ENCODE data around the gene DCUN1D1. TPM values are rescaled to one million over a fixed set of nuclear protein-coding genes. Genes with fewer than 3 reads are reported as not detected.

DCUN1D1 gene
- total RNA-seq, 2 experiments from 2014 or later: 60.2 to 63.1 TPM

DNA sequence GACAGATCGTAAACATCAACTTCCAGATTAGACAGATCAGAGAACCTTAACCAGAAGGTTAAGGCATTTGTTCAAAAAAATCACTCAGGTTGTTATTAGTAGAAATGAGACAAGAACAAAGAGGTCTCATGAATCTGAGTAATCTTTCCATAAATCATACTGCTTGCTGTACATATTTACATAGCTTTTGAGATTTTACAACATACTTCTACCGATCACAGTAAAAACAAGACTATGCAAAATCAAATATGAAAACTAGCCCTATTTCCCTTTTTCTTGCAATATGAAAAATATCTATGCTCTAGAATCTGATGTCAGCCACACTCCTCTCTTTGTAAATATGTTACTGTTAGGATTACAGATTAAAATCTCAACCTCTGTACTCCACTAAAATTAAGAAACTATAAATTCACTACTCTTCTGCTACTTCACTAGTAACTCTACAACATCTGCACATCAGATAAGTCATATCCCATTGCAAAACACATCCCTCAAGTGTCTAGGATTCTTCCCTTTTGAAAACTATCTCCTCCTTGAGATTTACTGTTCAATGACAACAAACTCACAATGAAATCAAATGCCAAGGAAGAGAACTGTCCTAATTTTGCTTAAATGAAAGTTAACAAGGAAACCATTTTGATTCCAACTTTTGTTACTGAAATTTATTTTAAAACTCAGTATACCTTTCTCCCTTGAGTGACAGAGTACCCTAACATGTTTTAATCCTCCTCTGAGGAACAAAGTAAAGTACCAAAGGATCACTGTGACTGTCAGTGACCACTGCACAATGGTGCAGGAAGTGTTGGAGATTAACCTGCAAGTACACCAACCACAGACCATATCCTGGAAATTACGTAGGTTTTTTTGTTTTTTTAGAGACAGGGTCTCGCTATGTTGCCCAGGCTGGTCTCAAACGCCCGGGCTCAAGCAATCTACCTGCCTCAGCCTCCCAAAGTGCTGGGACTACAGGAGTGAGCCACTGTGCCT lies 12.8 kb downstream of the DCUN1D1 start:
- DNase-seq: peak; percentile 42
- ChIA-PET CTCF (interaction anchor here (2.3 kb wide), 1 partner anchor 57 kb away, joined by 11 read pairs; no protein-coding TSS in a partner anchor), POLR2A (interaction anchor here (1.1 kb wide), 1 partner anchor 13 kb away, joined by 3 read pairs; no protein-coding TSS in a partner anchor)
- Mint-ChIP-seq H3K9me3 (no peaks in the 10 kb centered on the region), H3K4me1 (peaks cover 60% of the 10 kb centered on the region), H3K27me3 (no peaks in the 10 kb centered on the region), H3K4me3 (peak overlapping the region; percentile 31), H3K27ac (peak overlapping the region; percentile 77), H3K36me3 (ENCODE audit: low read depth) (peaks cover 30% of the 10 kb centered on the region)

DNA sequence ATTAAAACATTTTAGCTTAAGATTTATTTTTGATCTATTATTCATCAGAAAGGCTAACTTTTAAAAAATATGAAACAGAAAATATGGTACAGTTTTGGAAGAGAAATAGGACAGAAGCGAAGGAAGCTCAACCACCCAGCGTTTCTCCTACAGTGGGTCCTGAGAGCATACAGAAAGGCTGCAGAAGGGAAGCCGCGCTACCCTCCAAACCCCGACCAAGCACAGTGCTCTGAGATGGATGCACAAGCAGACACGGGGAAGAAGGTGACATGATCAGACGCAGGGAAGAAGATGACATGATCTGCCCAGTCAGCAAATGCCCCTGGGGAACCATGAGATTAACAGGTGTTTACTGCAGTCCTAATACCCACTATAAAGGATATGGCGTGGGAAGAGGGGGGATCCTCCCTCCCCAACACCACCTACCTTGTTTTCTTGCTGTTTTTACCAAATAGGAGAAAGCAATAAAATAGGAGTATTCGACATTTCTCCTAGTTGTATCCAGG lies 14.4 kb downstream of the DCUN1D1 start:
- H3K9me3 Mint-ChIP-seq: no peaks in the 10 kb centered on the region
- peaks cover 57% of the 10 kb centered on the region for H3K4me1 Mint-ChIP-seq
- peaks cover 31% of the 10 kb centered on the region for H3K36me3 Mint-ChIP-seq (ENCODE audit: low read depth)
- no peak overlapping the region for H3K4me3 Mint-ChIP-seq
- H3K27me3 Mint-ChIP-seq: no peaks in the 10 kb centered on the region
- peak overlapping the region; percentile 44 for H3K27ac Mint-ChIP-seq
- CTCF ChIA-PET: no interaction called here
- POLR2A ChIA-PET: interaction anchor here (1.0 kb wide), 1 partner anchor 19 kb away, joined by 3 read pairs; no protein-coding TSS in a partner anchor
- no peak for DNase-seq

DNA sequence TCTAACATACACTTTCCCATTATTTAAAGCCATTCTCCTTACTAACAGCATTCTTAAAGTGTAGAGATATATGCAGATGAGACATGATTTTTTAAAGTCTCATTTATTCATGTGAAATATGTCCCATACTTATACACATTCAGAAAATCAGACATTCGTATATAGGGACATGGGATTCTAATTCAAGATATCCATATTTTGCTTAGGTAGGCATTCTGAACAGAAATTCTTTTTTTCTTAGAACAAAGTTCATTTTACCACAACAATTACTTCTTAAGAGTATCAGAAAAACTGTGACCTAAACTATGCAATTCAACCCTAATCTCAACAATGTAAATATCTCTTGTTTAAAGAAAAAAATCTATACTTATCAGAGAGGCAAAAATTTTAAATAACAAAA lies 16.2 kb downstream of the DCUN1D1 start:
- Mint-ChIP-seq H3K27me3 (no peaks in the 10 kb centered on the region), H3K9me3 (no peaks in the 10 kb centered on the region), H3K4me3 (no peak overlapping the region), H3K27ac (no peak overlapping the region), H3K4me1 (peaks cover 57% of the 10 kb centered on the region), H3K36me3 (ENCODE audit: low read depth) (peaks cover 35% of the 10 kb centered on the region)
- ChIA-PET CTCF (no interaction called here), POLR2A (no interaction called here)
- no peak for DNase-seq

DNA sequence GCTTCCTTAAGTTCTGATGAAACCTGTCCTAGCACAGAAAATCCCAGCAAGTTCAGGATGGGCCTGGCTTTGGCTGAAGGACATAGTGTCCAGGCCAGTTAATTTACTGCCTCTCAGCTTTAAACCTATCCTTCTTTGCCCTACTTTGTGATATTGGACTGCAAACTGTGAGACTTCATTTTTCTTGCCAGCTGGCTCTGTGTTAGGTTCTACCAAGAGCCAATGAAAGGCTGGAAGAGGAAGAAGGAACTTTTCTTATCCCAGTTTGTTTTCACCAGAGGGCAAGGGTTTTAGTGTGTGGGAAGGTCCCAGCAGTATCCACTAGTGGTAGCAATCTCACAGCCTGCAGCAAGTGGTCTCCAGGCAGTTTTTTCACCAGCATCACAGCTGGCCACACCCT lies 18.2 kb downstream of the DCUN1D1 start:
- Mint-ChIP-seq H3K36me3 (ENCODE audit: low read depth) (peaks cover 41% of the 10 kb centered on the region), H3K4me3 (no peak overlapping the region), H3K4me1 (peaks cover 40% of the 10 kb centered on the region), H3K27me3 (no peaks in the 10 kb centered on the region), H3K27ac (no peak overlapping the region), H3K9me3 (no peaks in the 10 kb centered on the region)
- POLR2A ChIA-PET: interaction anchor here (1.1 kb wide), 1 partner anchor 47 kb away, joined by 3 read pairs; no protein-coding TSS in a partner anchor
- CTCF ChIA-PET: interaction anchor here (0.7 to 1.0 kb wide), 4 partner anchors 10 to 52 kb away, joined by 3 to 5 read pairs (median 3); no protein-coding TSS in a partner anchor
- no peak for DNase-seq

DNA sequence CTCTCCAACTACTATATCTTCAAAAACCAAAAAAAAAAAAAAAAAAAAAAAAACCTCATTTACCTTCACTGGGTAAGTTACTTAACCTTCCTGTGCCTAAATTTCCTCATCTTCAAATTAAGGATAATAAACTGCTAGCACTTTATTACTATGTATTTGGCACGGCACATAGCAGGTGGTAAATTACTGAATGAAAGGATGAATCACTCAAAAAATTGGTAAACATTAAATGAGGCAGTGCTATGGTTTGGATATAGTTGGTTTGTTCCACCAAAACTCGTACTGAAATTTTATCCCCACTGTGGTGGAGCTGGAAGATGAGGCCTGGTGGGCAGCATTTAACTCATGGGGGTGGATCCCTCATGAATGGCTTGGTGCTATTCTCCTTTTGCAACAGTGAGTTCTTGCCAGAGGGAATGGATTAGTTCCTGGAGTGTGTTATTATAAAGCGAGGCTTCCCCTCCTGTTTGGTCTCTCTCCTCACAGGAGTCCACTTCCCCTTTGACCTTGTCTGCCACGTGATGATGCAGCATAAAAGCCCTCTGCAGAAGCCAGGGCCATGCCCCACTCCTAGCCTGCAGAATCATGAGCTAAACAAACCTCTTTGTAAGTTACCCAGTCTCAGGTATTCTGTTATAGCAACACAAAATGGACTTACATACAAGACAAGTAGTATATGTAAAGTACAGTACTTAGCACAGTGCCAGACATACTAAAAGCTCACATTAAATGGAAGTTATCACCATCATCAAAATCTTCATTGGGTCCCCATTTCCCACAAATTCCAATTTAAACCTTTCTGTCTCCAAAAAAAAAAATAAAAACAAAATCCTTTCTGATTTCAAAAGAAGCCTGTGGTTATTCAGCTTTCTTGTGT lies 20.6 kb downstream of the DCUN1D1 start:
- CTCF ChIA-PET: interaction anchor here (0.6 to 1.1 kb wide), 2 partner anchors 50 to 127 kb away, joined by 3 to 4 read pairs; no protein-coding TSS in a partner anchor

DNA sequence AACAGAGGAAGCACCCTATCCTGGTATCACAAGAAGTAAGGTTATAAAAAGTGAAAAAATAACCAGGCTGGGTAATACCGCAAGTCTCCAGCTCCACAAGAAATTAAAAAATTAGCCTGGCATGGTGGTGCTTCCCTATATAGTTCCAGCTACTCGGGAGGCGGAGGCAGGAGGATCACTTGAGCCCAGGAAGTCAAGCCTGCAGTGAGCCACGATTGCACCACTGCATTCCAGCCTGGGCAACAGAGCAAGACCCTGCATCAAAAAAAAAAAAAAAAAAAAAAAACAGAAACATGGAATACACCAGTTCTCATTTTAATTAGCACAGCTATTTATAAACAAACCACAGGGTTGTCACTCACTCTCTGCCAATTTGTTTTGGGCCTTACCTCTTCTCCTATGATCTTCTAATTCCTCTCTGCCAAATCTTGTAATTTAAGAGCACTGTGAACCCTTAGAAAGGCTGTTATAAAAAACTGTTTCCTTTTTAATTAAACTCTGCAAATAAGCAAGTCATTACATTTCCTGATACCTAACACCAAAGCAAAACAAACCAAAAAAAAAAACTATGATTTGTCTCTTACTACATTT lies 22.6 kb downstream of the DCUN1D1 start:
- peaks cover 16% of the 10 kb centered on the region for H3K4me1 Mint-ChIP-seq
- H3K27ac Mint-ChIP-seq: no peak overlapping the region
- H3K9me3 Mint-ChIP-seq: no peaks in the 10 kb centered on the region
- POLR2A ChIA-PET: no interaction called here
- H3K4me3 Mint-ChIP-seq: no peak overlapping the region
- CTCF ChIA-PET: interaction anchor here (0.6 kb wide), 1 partner anchor 182 kb away, joined by 3 read pairs; no protein-coding TSS in a partner anchor
- DNase-seq: no peak
- no peaks in the 10 kb centered on the region for H3K27me3 Mint-ChIP-seq
- peaks cover 36% of the 10 kb centered on the region for H3K36me3 Mint-ChIP-seq (ENCODE audit: low read depth)

More for the DNA sequence above, 20.6 kb downstream of the DCUN1D1 start:
- no peak overlapping the region for H3K27ac Mint-ChIP-seq
- POLR2A ChIA-PET: no interaction called here
- peaks cover 20% of the 10 kb centered on the region for H3K4me1 Mint-ChIP-seq
- H3K4me3 Mint-ChIP-seq: no peak overlapping the region
- H3K9me3 Mint-ChIP-seq: no peaks in the 10 kb centered on the region
- no peak for DNase-seq
- no peaks in the 10 kb centered on the region for H3K27me3 Mint-ChIP-seq
- H3K36me3 Mint-ChIP-seq (ENCODE audit: low read depth): peaks cover 34% of the 10 kb centered on the region

DNA sequence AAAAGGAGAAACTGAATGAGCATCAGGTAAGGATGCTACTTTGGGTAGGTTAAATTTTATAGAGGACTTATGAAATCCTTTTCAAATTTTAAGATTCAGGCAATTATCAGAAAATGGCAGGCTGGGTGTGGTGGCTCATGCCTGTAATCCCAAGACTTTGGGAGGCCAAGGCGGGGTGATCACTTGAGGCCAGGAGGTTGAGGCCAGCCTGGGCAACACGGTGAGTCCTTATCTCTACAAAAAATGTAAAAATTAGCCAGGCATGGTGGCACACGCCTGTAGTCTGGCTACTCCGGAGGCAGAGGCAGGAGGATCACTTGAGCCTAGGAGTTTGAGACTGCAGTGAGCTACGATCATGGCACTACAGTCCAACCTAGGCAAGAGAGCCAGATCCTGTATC lies 23.1 kb downstream of the DCUN1D1 start:
- Mint-ChIP-seq H3K4me3 (no peak overlapping the region), H3K36me3 (ENCODE audit: low read depth) (peaks cover 37% of the 10 kb centered on the region), H3K27me3 (no peaks in the 10 kb centered on the region), H3K9me3 (no peaks in the 10 kb centered on the region), H3K4me1 (peaks cover 12% of the 10 kb centered on the region), H3K27ac (no peak overlapping the region)
- CTCF ChIA-PET: no interaction called here
- POLR2A ChIA-PET: no interaction called here
- DNase-seq: no peak

DNA sequence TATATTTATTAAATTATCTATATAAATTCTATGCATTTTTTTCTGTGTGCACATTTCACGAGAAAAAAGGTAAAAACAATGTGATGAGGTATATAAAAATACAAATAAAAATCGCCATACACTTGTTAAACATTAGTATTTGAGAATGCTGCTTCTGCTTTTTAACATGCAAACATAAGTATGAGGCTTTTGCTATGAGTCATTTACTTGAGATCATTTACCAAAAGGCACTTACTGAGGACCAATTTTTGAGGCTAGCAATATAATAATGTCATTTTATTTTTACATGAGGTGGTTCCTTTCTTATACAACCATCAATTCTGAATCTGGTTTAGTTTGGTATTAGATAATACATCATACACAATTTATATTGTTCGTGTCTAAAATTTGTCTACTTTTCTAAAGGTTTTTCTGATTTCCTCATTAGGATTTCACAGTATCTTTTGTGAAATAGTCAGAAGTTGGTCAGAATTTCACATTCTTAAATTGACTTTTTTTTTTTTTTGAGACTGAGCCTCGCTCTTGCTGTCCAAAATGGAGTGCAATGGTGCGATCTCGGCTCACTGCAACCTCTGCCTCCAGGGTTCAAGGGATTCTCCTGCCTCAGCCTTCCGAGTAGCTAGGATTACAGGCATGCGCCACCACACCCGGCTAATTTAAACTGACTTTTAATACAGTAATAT lies 25.6 kb downstream of the DCUN1D1 start:
- Mint-ChIP-seq H3K27me3 (no peaks in the 10 kb centered on the region), H3K4me3 (no peak overlapping the region), H3K4me1 (peaks cover 1% of the 10 kb centered on the region), H3K36me3 (ENCODE audit: low read depth) (peaks cover 36% of the 10 kb centered on the region), H3K27ac (no peak overlapping the region), H3K9me3 (no peaks in the 10 kb centered on the region)
- ChIA-PET POLR2A (no interaction called here), CTCF (no interaction called here)
- no peak for DNase-seq

DNA sequence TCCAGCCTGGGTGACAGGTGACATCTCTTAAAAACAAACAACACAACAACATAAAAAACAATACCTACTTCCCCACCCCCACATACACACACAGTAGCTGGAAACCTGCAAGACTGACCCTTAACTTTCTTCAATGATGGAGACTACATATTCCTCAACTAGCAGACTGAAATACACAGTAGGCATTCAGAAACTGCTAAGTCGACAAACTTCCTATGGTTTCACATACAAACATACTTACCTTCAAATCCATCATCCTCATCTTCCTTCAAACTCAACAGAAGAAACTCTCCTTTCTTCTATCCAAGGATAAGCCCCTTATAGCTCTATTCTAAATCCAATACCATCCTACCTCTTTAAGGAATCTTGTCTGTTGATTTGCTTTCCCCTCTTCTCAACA lies 30.6 kb downstream of the DCUN1D1 start:
- CTCF ChIA-PET: no interaction called here
- no peak overlapping the region for H3K27ac Mint-ChIP-seq

DNA sequence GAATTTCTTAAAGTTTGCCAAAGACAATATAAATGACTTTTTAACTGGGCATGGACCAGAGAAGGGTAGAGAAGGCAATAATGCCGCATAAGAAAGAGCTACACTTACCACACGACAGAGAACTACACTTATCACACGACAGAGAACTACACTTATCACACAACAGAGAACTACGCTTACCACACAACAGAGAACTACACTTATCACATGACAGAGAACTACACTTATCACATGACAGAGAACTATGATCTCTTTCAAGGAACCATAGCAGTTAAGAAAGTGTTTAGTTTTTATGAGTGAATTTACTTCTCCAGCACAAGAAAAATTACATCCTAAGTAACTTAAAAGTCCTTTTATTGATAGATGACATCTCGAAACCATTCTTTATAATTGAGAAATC lies 32.0 kb downstream of the DCUN1D1 start:
- ChIA-PET POLR2A (no interaction called here), CTCF (no interaction called here)
- Mint-ChIP-seq H3K4me1 (no peaks in the 10 kb centered on the region), H3K36me3 (ENCODE audit: low read depth) (peaks cover 45% of the 10 kb centered on the region), H3K27ac (peak overlapping the region; percentile 8), H3K4me3 (no peak overlapping the region), H3K27me3 (no peaks in the 10 kb centered on the region), H3K9me3 (no peaks in the 10 kb centered on the region)
- no peak for DNase-seq

More for the DNA sequence above, 30.6 kb downstream of the DCUN1D1 start:
- peaks cover 47% of the 10 kb centered on the region for H3K36me3 Mint-ChIP-seq (ENCODE audit: low read depth)
- DNase-seq: no peak
- no peaks in the 10 kb centered on the region for H3K27me3 Mint-ChIP-seq
- POLR2A ChIA-PET: no interaction called here
- H3K4me3 Mint-ChIP-seq: no peak overlapping the region
- no peaks in the 10 kb centered on the region for H3K9me3 Mint-ChIP-seq
- H3K4me1 Mint-ChIP-seq: no peaks in the 10 kb centered on the region

DNA sequence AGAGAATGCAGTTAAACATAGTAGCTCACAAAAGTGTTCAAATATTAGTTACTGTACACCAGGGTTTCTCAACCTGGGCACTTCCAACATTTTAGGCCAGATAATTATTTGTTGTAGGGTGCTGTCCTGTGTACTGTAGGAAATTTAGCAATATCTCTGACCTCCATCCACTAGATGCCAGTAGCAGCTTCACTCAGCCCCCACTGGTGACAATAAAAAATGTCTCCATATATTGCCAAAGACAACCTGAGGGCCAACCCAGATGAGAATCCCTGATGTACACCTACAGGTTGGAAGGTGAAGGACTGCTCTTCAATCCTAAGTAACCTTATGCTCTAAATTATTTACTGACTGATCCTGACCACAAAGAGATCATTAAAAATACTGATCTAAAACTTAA lies 32.5 kb downstream of the DCUN1D1 start:
- no peak for DNase-seq
- peaks cover 43% of the 10 kb centered on the region for H3K36me3 Mint-ChIP-seq (ENCODE audit: low read depth)
- CTCF ChIA-PET: no interaction called here
- H3K4me1 Mint-ChIP-seq: no peaks in the 10 kb centered on the region
- no peaks in the 10 kb centered on the region for H3K27me3 Mint-ChIP-seq
- H3K9me3 Mint-ChIP-seq: no peaks in the 10 kb centered on the region
- POLR2A ChIA-PET: no interaction called here
- no peak overlapping the region for H3K4me3 Mint-ChIP-seq
- no peak overlapping the region for H3K27ac Mint-ChIP-seq

DNA sequence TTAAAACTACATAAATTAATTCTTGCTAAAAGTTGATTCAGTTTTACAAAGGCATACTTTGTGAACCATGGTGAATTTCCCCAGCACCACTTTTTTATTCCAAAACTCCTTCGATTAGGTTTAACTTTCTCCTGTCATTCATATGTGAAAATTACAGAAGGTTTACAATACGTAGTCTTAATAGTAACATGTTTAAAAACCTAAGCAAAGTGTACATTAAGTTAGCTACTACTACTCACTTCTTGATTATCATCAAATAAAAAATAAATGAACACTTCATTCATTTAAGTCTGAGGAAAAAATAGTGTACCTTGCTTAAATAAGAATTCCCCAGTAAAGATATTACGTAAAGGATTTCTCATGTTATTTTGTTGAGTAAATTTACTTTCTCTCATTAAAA lies 38.6 kb downstream of the DCUN1D1 start:
- Mint-ChIP-seq H3K27ac (no peak overlapping the region), H3K36me3 (ENCODE audit: low read depth) (peaks cover 16% of the 10 kb centered on the region), H3K4me1 (peaks cover 10% of the 10 kb centered on the region), H3K4me3 (no peak overlapping the region), H3K9me3 (no peaks in the 10 kb centered on the region), H3K27me3 (no peaks in the 10 kb centered on the region)
- POLR2A ChIA-PET: no interaction called here
- no peak for DNase-seq
- CTCF ChIA-PET: no interaction called here
